GM23338 (cell line): ENCODE data around the gene SULT1A2.

Source experiments
- CREB1 ChIP-seq: fragments of 250-450 bp; sonication (Bioruptor Pico); IDR thresholded peaks from 2 replicates; pipeline ENCODE4 v1.5.0; 2020; ENCODE audit warnings: low read depth, mild to moderate bottlenecking, moderate library complexity
- EZH2 ChIP-seq: fragments of 200-600 bp; sonication (generic); IDR thresholded peaks from one replicate; pipeline ENCODE4 v1.8.0; 2017; ENCODE audit warnings: antibody characterized with exemption, mild to moderate bottlenecking, low read depth; ENCODE audit not compliant: unreplicated experiment
- EZH2phosphoT487 ChIP-seq: fragments of 200-600 bp; sonication (generic); IDR thresholded peaks from one replicate; pipeline ENCODE4 v1.8.1; 2018; ENCODE audit warnings: antibody characterized with exemption; ENCODE audit not compliant: unreplicated experiment
- JUNB ChIP-seq: IDR thresholded peaks from one replicate; pipeline ENCODE4 v1.6.1; 2016; ENCODE audit warnings: antibody characterized with exemption; ENCODE audit not compliant: unreplicated experiment
- NANOG ChIP-seq: IDR thresholded peaks from 2 replicates; pipeline ENCODE4 v1.6.1; 2016; ENCODE audit warnings: antibody characterized with exemption, borderline replicate concordance
- POLR2AphosphoS5 ChIP-seq: IDR thresholded peaks from 2 replicates; pipeline ENCODE4 v1.6.1; 2016; ENCODE audit warnings: antibody characterized with exemption, low read depth
- REST ChIP-seq: IDR thresholded peaks from one replicate; pipeline ENCODE4 v1.6.1; 2018; ENCODE audit warnings: antibody characterized with exemption; ENCODE audit not compliant: unreplicated experiment
- ZNF331 ChIP-seq: fragments of 250-450 bp; sonication (Bioruptor Pico); IDR thresholded peaks from 2 replicates; pipeline ENCODE4 v1.5.0; 2020; ENCODE audit warnings: low read depth, mild to moderate bottlenecking, moderate library complexity
- TF ChIP-seq, protein P1 (sequence below), 2 experiments: fragments of 200-600 bp in 1 of 2; sonication (generic) in 1 of 2; conservative IDR thresholded peaks; 2 replicates each; pipeline versions ENCODE4 v1.5.1 to v1.6.1; 2016 to 2017; ENCODE audit warnings: antibody characterized with exemption in 2 of 2, low read depth in 2 of 2, mild to moderate bottlenecking in 2 of 2, moderate library complexity in 1 of 2

DNA sequence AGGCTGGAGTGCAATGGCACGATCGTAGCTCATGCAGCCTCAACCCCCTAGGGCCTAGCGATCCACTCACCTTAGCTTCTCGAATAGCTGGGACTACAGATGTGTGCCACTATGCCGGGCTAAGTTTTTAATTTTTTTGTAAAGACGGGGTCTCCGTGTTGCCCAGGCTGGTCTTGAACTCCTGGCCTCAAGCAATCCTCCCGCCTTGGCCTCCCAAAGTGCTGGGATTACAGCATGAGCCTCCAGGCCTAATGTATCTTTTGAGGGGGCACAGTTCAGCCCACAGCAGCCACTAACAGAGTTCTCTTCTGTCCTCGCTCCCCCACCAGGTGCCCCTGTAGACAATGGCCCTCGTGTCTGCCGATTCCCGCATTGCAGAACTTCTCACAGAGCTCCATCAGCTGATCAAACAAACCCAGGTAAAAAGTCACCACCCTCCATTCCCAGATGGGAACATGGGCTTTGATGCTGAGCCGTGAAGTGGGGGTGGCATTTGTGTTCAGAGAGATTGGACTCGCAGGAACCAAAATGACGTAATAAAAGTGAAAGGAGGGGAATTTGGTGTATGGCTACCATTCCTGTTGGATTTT lies 16.0 kb downstream of the SULT1A2 start:
- TF ChIP-seq, protein P1, sequence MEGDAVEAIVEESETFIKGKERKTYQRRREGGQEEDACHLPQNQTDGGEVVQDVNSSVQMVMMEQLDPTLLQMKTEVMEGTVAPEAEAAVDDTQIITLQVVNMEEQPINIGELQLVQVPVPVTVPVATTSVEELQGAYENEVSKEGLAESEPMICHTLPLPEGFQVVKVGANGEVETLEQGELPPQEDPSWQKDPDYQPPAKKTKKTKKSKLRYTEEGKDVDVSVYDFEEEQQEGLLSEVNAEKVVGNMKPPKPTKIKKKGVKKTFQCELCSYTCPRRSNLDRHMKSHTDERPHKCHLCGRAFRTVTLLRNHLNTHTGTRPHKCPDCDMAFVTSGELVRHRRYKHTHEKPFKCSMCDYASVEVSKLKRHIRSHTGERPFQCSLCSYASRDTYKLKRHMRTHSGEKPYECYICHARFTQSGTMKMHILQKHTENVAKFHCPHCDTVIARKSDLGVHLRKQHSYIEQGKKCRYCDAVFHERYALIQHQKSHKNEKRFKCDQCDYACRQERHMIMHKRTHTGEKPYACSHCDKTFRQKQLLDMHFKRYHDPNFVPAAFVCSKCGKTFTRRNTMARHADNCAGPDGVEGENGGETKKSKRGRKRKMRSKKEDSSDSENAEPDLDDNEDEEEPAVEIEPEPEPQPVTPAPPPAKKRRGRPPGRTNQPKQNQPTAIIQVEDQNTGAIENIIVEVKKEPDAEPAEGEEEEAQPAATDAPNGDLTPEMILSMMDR (conservative IDR thresholded peaks at IDR 0.05; ENCODE audit: low read depth in 2 of 2), result no peak
- no peak for TF ChIP-seq EZH2phosphoT487
- no peak for TF ChIP-seq REST
- no peak for TF ChIP-seq JUNB
- TF ChIP-seq EZH2, result no peak
- no peak for TF ChIP-seq POLR2AphosphoS5
- TF ChIP-seq ZNF331 (CRISPR knock-in tag), result no peak
- no peak for TF ChIP-seq CREB1 (CRISPR knock-in tag)
- no peak for TF ChIP-seq NANOG
